Chondrocyte (in vitro differentiated cells): ENCODE measurements around the gene ZNF888. TPM values are rescaled to one million over a fixed set of nuclear protein-coding genes. Genes with fewer than 3 reads are reported as not detected.
"Not testable (repeated sequence)": the region's sequence is repeated elsewhere in the genome, so short reads cannot be mapped to it uniquely, and the experiment has no call there.

ENCODE experiments used
- DNase-seq: peaks from one replicate; pipeline ENCODE4 v3.0.0; 2021; ENCODE audit warnings: mixed read lengths, low spot score
- H3K27ac Mint-ChIP-seq: one replicate; pipeline ENCODE4 v1.8.0; 2021; ENCODE audit warnings: mild to moderate bottlenecking, moderate library complexity, mixed read lengths; ENCODE audit not compliant: unreplicated experiment
- H3K27me3 Mint-ChIP-seq: 2 replicates; pipeline ENCODE4 v1.8.0; 2021; ENCODE audit warnings: low read depth, mixed read lengths
- H3K36me3 Mint-ChIP-seq: 2 replicates; pipeline ENCODE4 v1.8.0; 2021; ENCODE audit warnings: low read depth, mixed read lengths
- H3K4me1 Mint-ChIP-seq: 2 replicates; pipeline ENCODE4 v1.8.0; 2021; ENCODE audit warnings: low read depth, mild to moderate bottlenecking, mixed read lengths
- H3K4me3 Mint-ChIP-seq: one replicate; pipeline ENCODE4 v1.8.0; 2021; ENCODE audit warnings: mild to moderate bottlenecking, moderate library complexity, mixed read lengths; ENCODE audit not compliant: unreplicated experiment
- H3K9me3 Mint-ChIP-seq: 2 replicates; pipeline ENCODE4 v1.8.0; 2021; ENCODE audit warnings: low read depth, mixed read lengths
- total RNA-seq: library from RNA; stranded (reverse); gene quantifications from 3 replicates; pipeline ENCODE4 v1.2.1, GENCODE V29; 2021
- TF ChIP-seq, protein P1 (sequence below): fragments of 200-600 bp; sonication (generic); IDR thresholded peaks from 2 replicates; pipeline ENCODE4 v1.5.0; 2021; ENCODE audit warnings: antibody characterized with exemption, mild to moderate bottlenecking, moderate library complexity

ZNF888 gene
- total RNA-seq, 1 donor from 2014 or later: 4.4 TPM

DNA sequence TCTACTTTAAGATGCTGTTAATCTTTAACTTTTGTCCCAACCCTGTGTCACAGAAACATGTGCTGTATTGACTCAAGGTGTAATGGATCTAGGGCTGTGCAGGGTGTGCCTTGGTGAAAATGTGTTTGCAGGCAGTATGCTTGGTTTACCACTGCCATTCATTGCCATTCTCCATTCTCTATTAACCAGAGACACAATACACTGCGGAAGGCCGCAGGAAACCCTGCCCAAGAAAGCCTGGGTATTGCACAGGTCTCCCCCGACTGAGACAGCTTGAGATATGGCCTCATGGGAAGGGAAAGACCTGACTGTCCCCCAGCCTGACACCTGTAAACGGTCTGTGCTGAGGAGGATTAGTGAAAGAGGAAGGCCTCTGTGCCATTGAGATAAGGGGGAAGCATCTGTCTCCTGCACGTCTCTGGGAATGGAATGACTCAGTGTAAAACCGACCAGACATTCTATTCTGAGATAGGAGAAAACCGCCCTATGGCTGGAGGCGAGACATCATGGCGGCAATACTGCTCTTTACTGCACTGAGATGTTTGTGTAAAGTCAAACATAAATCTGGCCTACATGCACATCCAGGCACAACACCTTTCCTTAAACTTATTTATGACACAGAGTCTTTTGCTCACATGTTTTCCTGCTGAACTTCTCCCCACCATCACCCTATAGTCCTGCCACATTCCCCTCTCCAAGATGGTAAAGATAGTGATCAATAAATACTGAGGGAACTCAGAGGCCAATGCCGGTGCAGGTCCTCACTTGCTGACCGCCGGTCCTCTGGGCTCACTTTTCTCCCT is 13.1 kb upstream of the ZNF888 start:
- Mint-ChIP-seq H3K27ac (peak overlapping the region; percentile 85), H3K4me3 (no peak overlapping the region), H3K36me3 (peaks cover 1% of the 10 kb centered on the region), H3K4me1 (peaks cover 23% of the 10 kb centered on the region), H3K27me3 (no peaks in the 10 kb centered on the region), H3K9me3 (no peaks in the 10 kb centered on the region)
- no peak for DNase-seq
- TF ChIP-seq, protein P1, sequence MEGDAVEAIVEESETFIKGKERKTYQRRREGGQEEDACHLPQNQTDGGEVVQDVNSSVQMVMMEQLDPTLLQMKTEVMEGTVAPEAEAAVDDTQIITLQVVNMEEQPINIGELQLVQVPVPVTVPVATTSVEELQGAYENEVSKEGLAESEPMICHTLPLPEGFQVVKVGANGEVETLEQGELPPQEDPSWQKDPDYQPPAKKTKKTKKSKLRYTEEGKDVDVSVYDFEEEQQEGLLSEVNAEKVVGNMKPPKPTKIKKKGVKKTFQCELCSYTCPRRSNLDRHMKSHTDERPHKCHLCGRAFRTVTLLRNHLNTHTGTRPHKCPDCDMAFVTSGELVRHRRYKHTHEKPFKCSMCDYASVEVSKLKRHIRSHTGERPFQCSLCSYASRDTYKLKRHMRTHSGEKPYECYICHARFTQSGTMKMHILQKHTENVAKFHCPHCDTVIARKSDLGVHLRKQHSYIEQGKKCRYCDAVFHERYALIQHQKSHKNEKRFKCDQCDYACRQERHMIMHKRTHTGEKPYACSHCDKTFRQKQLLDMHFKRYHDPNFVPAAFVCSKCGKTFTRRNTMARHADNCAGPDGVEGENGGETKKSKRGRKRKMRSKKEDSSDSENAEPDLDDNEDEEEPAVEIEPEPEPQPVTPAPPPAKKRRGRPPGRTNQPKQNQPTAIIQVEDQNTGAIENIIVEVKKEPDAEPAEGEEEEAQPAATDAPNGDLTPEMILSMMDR: no peak

DNA sequence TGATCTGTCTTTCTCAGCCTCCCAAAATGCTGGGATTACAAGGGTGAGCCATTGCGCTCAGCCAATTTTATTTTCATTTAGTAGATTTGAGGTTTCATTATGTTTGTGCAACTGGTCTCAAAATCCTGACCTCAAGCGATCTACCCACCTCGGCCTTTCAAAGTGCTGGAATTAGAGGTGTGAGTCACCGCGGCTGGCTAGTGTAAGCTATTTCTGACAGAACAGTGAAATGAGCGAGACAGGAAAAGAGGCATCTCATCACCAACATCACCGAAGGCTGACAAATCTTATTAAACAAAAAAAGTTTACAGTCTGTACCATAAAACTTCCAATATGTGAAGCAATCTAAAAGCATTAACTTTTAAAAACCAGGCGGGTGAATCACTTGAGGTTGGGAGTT is 12.2 kb upstream of the ZNF888 start:
- Mint-ChIP-seq H3K9me3 (no peaks in the 10 kb centered on the region), H3K4me3 (no peak overlapping the region), H3K27ac (peak overlapping the region; percentile 85), H3K27me3 (no peaks in the 10 kb centered on the region), H3K36me3 (peaks cover 1% of the 10 kb centered on the region), H3K4me1 (peaks cover 21% of the 10 kb centered on the region)
- TF ChIP-seq, protein P1: no peak
- DNase-seq: no peak

DNA sequence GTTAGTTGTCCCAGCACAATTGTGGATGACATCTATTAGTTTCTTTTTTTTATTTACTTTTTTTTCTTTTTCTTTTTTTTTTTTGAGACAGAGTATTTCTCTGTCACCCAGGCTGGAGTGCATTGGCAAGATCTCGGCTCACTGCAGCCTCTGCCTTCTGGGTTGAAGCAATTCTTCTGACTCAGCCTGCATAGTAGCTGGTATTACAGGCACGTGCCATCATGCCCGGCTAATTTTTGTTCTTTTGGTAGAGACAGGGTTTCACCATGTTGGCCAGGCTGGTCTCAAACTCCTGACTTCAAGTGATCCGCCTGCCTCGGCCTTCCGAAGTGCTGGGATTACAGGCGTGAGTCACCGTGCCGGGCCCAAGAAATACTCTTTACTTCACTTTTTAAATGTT is 1.4 kb upstream of the ZNF888 start:
- not testable (repeated sequence) for DNase-seq, H3K27me3 Mint-ChIP-seq, H3K4me3 Mint-ChIP-seq, H3K9me3 Mint-ChIP-seq, H3K36me3 Mint-ChIP-seq
- Mint-ChIP-seq H3K27ac (peak overlapping the region; percentile 71), H3K4me1 (peaks cover 29% of the 10 kb centered on the region)

DNA sequence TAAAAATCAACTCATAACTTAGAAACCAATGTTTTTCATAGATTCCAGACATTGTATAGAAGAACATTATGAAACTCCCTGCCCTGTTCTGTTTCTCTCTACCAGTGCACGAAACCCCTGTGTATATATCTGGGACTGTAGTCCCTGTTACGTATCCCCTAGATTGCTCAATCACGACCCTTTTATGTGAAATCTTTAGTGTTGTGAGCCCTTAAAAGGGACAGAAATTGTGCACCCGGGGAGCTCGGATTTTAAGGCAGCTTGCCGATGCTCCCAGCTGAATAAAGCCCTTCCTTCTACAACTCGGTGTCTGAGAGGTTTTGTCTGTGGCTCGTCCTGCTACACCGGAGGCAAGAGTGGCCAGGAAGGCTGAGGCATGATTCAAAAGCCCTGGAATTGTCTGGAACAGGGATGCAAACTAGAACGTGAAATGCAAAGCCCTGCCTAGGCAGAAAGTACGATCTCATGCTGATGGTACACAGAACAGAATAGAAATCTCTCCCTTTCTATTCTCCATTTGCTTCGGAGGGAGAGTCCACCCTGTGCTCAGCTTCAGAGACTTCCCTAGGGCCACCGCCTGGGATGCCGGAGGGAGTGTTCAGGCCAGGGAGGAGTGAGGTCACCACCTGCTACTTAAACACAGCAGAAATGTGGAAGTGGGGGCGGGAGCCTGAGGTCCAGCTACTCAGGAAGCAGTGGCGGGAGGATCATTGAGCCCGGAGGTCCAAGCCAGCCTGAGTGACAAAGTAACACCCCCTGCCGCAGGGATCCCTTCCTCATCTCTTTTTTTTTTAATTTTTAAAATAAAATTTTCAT is 758 bp upstream of the ZNF888 start:
- peak overlapping the region; percentile 97 for H3K27ac Mint-ChIP-seq
- no peaks in the 10 kb centered on the region for H3K27me3 Mint-ChIP-seq
- H3K36me3 Mint-ChIP-seq: peaks cover 6% of the 10 kb centered on the region
- peaks cover 29% of the 10 kb centered on the region for H3K4me1 Mint-ChIP-seq
- DNase-seq: no peak
- TF ChIP-seq, protein P1: no peak
- peak overlapping the region; percentile 92 for H3K4me3 Mint-ChIP-seq
- no peaks in the 10 kb centered on the region for H3K9me3 Mint-ChIP-seq

DNA sequence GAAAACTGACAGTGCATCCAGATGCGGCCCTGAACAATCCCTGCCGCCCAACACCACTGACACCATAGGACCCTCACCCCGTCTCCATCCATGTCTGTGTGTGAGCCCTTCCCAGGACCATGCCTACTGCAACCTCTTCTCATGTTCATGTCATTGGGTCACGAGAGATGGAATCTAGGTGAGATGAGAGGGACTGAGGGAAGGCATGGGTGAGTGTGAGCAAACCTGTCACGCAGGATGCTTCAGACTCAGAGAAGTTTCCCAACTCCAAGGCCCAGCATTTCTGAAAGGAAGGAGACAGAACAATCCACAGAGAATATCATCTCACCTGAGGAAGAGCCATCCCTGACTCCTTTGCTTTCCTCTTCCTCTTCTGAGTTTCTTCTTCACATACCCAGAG is 5.7 kb downstream of the ZNF888 start:
- Mint-ChIP-seq H3K4me3 (no peak overlapping the region), H3K27ac (no peak overlapping the region), H3K36me3 (peaks cover 12% of the 10 kb centered on the region), H3K27me3 (no peaks in the 10 kb centered on the region), H3K4me1 (peaks cover 7% of the 10 kb centered on the region), H3K9me3 (no peaks in the 10 kb centered on the region)
- DNase-seq: no peak
- TF ChIP-seq, protein P1: no peak
